ENCODE data around the gene GPR17.

GPR17 gene

GRCh38 chr2:127630864-127631540 is 15.0 kb upstream of the GPR17 start:
- DNase-seq, result no peak

- DNase-seq, result no peak
Measured at GRCh38 chr2:127631541-127631996, 14.4 kb upstream of the GPR17 start.

- no peak for DNase-seq
Measured at GRCh38 chr2:127631997-127632581, 13.9 kb upstream of the GPR17 start.

DNA sequence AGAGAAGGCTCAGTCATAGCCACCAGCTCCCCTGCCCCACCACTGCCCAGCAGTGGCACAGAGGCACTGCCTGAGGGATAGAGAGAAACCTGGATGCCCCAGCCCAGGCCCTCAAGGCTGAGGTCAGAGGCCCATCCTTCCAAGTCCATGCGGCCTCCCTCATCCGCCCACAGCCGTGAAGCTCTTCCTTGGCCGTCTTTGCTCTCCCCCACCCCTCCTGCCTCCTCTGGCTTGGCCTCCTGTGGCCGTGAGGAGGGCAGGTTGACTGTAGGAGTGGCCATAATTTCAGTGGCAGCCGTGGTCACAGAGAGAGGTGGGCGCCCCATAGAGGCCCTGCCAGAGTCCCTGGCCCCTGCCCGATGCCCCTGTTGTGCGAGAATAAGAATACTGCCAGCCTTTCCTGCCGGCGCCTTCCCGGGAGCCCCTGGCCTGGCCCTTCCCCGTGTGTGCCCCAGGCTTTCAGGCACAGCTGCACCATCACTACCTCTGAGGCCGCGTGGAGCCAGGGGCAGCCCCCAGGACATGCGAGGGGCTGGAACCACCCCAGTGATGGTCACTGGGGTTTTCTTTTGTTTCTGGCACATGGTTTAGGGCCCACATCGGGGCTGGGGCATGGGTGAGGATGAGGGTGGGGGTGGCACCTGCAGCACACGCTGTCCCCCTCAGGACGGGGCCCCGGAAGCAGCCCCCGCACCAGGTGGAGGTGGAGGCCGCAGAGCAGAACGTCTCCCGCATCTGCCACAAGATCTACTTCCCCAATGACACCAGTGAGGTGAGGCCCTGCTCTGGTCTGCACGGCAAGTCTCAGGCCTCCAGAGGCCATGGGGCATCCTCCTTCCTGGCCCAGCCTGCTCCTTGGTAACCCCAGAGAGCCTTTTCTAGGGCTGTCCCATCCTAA is 13.1 kb upstream of the GPR17 start:
- no peak for DNase-seq

DNA sequence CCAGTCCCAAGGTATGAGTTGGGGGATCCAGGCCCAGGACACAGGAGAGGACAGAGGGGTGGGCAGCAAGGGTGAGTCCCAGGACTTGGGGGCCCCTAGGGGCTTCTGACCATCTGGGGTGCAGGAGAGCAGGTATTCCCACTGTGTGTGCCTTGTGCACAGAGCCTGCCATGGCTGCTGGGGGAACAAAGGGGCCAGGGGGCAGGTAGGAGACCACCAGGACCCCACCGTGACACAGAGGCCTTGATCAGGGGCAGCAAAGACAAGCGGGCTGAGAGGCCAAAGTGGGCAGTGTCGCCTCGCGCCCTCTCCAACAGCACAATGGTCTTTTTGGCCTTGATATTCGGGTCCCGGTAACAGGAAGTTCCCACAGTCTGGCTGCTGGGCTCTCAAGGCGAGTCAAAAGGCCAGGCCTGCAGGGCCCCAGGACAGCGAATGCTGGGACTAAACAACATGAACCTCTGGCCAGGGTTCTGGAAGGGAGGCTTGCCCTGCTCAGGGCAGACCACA is 12.3 kb upstream of the GPR17 start:
- DNase-seq, result no peak

DNA sequence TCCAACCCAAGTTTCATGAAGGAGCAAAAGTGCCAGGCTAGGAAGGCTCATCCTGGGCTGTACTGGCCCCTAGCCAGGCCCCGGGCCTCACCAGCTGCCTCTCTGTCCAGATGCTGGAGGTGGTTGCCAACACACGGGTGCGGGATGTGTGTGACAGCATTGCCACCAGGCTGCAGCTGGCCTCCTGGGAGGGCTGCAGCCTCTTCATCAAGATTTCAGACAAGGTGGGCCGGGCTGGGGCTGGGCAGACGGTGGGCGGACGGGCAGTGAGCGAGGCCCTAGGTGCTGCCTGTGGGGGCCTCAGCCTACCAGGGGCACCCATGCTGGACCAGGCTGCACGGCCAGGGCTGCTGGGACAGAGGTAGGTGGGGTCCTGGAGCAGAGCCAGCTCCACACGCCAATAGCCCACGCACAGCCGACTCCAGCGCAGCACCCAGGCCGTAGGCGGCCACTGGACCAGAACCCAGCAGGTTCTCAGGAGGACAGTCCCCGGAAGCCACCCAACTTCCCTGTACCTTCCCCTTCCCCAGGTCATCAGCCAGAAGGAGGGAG is 11.8 kb upstream of the GPR17 start:
- no peak for DNase-seq

- no peak for DNase-seq
Measured at GRCh38 chr2:127634626-127635379, 11.2 kb upstream of the GPR17 start.

DNA sequence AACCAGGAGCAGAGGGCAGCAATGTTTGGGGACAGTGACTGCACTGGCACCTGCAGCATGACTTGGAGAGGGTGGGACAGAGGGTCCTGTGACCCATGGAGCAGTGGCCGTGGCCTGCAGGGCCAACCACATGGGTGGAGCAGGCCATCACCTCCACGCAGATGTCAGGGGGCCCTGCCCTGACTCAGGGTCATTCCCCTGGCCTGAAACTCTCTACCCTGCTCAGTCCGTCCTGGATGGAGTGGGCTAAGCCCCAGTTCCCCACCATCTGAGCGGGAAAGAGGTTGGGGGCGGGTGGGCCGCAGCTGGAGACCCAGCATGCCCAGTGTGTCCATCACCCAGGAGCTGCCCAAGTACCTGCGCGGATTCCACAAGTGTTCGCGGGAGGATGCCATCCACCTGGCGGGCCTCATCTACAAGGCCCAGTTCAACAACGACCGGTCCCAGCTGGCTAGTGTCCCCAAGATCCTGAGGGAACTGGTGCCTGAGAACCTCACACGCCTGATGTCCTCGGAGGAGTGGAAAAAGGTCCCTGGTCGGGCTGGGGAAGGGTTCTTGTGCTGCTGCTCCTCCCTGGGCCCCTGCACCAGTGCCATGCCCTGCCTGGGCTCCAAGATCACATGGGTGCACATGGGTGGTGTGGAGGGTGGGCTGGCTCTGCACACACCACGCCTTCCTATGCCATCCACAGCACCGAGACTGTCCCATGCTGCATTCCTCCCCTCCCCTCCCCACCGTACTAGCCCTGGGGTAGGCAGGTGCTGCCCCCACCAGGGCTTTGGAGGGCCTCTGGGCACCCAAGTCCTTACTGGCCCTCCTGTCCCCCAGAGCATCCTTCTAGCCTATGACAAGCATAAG is 10.3 kb upstream of the GPR17 start:
- DNase-seq, result no peak

DNA sequence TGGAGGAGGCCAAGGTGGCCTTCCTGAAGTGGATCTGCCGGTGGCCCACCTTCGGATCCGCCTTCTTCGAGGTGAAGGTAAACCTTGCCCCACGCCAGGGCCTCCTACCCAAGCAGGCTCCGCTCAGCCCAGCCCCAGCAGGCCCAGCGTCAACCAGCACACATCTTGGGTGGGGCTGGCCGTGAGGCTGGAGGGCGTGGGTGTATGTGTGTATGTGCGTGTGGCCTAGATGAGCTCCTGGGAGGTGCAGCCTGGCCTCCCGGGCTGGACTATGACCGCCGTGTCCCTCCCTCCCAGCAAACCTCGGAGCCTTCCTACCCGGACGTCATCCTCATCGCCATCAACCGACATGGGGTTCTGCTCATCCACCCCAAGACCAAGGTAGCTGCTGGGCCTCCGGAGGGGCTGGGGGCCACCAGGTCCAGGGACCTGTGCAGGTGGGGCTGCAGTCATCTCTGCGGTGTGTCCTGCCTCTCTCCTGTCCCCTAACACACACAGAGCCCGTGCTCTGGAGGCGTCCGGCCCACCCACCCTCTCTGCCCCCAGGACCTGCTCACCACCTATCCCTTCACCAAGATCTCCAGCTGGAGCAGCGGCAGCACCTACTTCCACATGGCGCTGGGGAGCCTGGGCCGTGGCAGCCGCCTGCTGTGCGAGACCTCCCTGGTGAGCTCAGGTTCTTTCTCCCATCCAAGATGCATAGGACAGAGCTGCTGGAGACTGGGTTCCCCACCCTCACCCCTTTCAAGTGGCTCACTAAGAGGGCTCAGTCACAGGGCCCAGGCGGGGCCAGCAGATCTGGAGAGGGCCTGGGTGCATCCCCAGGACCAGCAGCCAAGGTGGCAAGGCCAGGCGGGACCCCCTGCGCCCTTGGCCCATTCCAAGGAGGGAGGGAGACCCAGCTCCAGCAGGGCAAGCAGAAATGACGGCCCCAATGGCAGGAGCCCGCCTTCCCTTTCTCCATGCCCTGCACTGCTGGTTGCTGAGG is 9.4 kb upstream of the GPR17 start:
- DNase-seq, result no peak

DNA sequence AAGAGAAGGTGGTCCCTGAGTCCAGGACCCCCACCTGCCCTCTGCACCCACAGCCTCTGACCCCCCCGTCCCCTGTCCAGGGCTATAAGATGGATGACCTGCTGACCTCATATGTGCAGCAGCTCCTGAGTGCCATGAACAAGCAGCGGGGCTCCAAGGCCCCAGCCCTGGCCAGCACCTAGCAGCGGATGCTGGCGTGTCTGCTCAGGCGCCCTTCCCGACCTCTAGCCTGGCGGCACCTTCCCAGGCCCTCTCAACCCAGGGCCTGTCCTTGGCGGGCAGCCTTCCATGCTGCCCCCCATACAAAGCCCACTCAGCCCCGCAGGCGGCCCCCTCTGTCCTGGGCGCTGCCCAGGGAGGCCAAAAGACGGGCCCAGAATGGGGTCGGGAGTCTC is 8.7 kb upstream of the GPR17 start:
- no peak for DNase-seq

GRCh38 chr2:127637725-127638252 is 8.2 kb upstream of the GPR17 start:
- DNase-seq, result no peak

DNA sequence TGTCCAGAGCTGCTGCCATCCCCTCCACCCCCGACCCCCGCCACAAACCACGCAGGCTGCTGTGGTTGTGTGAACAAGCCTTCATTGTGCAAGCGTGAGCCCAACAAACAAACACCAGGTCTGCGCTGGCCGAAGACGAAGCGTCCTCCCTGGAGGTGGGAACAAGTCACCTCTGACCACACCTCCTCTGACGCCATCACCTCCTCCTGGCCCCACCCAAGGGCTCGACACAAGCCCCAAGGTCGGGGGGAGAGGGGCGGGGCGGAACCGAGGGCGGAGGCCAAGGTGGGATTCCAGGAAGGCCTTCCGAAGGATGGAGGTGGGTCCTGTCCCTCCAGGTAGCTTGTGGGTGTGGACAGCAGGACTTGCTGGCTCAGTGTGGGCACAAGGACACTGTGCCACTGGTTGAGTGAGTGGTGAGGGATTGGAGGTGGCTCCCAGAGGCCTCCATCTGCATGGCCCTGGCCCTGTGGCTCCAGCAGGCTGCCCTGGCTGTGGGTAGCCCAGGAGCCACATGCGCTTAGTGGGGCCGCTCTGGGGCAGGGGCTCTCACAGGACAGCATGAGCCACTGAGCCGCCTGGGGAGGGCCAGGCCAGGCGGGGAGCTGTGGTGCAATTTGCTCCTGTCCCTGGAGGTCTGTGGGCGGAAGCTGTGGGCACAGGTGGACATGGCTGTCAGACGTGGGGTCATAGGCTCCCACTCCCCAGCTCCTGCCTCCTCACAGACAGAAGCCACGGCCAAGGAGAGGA is 7.4 kb upstream of the GPR17 start:
- DNase-seq, result no peak

DNA sequence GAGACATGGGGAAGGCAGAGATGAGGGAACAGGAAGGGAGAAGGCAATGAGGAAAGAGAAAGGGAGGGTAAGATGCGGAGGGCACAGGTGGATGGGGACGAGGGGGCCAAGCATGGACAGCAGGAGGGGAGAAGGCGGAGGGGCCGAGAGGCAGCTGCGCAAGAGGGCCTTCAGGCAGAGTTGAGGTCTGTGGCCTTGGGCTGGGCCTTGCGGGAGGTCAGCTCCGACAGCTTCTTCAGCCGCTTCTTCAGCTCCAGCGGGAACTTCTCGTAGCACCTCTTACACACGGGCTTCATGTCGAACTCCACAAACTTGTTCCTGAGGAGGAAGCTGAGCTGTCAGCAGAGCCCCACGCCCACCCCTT is 6.9 kb upstream of the GPR17 start:
- DNase-seq, result no peak

GRCh38 chr2:127640082-127641072 is 5.6 kb upstream of the GPR17 start:
- no peak for DNase-seq

GRCh38 chr2:127641133-127641532 is 4.8 kb upstream of the GPR17 start:
- DNase-seq, result no peak

DNA sequence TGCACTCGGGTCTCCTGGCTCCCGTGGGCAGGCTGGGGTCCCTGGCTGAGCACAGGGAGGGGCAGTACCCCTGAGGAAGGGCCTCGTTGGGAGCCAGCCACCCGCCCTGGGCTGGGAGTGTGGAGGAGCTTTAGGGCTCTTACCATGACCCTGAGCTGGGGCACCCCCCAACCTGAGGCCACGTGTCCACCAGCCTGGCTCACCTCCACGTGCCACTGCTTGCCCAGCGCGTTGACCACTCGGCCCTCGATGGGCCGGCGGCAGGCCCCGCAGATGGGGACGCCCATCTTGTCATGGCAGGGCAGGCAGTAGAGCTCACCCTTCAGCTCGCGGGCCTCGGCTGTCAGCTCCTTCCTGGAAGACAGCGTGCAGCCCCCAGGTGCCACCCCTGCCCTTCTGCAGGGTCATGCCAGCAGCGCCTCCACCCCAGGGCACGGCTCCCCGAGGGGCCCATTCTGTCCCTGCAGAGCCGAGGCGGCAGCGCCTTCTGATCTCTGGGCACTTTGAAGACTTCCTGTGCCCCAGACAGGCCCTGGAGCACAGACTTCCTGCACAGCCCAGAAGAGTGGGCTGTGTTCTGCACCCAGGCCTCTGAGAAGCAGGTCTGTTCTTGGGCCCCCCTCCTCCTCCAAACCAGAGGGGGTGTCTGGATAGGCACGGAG is 4.0 kb upstream of the GPR17 start:
- no peak for DNase-seq

- DNase-seq, result no peak
Measured at GRCh38 chr2:127642706-127643438, 3.1 kb upstream of the GPR17 start.

Data from NCI-H345 (cell line).